Stimulated activated CD8-positive, alpha-beta memory T cell treated with anti-CD3 and anti-CD28 coated beads, Interleukin-4, amount 100 ng/mL, for 4 hours (primary cell): ENCODE data around the gene PTPN20.

ENCODE experiments used
- DNase-seq, 2 donors: peaks; one replicate each; pipeline ENCODE4 v3.0.0-alpha.2; 2020; ENCODE audit warnings: low read depth in 2 of 2, low spot score in 1 of 2

PTPN20 gene

GRCh38 chr10:47047577-47048525 lies 136.6 kb downstream of the PTPN20 start:
- peak; percentile 40 to 57 for DNase-seq

- DNase-seq = no peak
Observed at GRCh38 chr10:47048526-47048905, 137.3 kb downstream of the PTPN20 start.

- no peak for DNase-seq
Observed at GRCh38 chr10:47049056-47049851, 138.0 kb downstream of the PTPN20 start.

GRCh38 chr10:47049906-47050305 lies 138.7 kb downstream of the PTPN20 start:
- no peak for DNase-seq

GRCh38 chr10:47050618-47051455 lies 139.6 kb downstream of the PTPN20 start:
- no peak for DNase-seq

- no peak for DNase-seq
Observed at GRCh38 chr10:47051741-47052238, 140.6 kb downstream of the PTPN20 start.
